PFSK-1 (cell line): Measurements from ENCODE around the gene CLEC1A.

Source experiments
- FOXP2 ChIP-seq: optimal IDR thresholded peaks from 2 replicates; pipeline ENCODE3; 2011; ENCODE audit warnings: borderline replicate concordance, control low read depth, inconsistent platforms; ENCODE audit not compliant: insufficient read depth; ENCODE audit errors: extremely low read length, extremely low read depth
- POLR2AphosphoS5 ChIP-seq: IDR thresholded peaks from 2 replicates; pipeline ENCODE4 v1.6.1; 2012; ENCODE audit warnings: low read depth, mild to moderate bottlenecking, control low read depth, low read length, moderate library complexity
- SIN3A ChIP-seq: IDR thresholded peaks from 2 replicates; pipeline ENCODE4 v1.6.1; 2012; ENCODE audit warnings: mild to moderate bottlenecking, low read length, moderate library complexity, borderline replicate concordance; ENCODE audit not compliant: insufficient read depth
- TAF1 ChIP-seq: IDR thresholded peaks from 2 replicates; pipeline ENCODE4 v1.6.1; 2012; ENCODE audit warnings: low read length, control low read depth, borderline replicate concordance; ENCODE audit not compliant: insufficient read depth
- TF ChIP-seq, protein P1 (sequence below), 2 experiments: IDR thresholded peaks; 2 replicates each; pipeline versions ENCODE4 v1.6.1 to v1.8.0; 2011 to 2012; ENCODE audit warnings: low read depth in 2 of 2, low read length in 2 of 2, control low read depth in 1 of 2, inconsistent platforms in 1 of 2, mild to moderate bottlenecking in 1 of 2, moderate library complexity in 1 of 2; ENCODE audit not compliant: insufficient read depth in 1 of 2

Gene CLEC1A

DNA sequence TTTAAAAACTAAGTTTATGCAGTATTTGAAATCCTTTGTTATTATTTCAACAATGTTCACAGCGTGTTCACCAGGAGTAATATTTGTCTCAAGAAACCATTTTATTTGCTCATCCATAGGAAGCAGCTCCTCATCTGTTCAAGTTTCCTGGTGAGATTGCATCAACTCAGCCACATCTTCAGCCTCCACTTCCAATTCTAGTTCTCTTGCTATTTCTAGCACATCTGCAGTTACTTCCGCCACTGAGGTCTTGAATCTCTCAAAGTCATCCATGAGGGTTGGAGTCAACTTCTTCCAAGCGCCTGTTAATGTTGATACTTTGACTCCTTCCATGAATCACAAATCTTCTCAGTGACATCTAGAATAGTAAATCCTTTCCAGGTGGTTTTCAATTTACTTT lies 50.3 kb downstream of the CLEC1A start:
- TF ChIP-seq POLR2AphosphoS5 (no peak), TAF1 (no peak), FOXP2 (no peak), SIN3A (no peak)
- TF ChIP-seq, protein P1, sequence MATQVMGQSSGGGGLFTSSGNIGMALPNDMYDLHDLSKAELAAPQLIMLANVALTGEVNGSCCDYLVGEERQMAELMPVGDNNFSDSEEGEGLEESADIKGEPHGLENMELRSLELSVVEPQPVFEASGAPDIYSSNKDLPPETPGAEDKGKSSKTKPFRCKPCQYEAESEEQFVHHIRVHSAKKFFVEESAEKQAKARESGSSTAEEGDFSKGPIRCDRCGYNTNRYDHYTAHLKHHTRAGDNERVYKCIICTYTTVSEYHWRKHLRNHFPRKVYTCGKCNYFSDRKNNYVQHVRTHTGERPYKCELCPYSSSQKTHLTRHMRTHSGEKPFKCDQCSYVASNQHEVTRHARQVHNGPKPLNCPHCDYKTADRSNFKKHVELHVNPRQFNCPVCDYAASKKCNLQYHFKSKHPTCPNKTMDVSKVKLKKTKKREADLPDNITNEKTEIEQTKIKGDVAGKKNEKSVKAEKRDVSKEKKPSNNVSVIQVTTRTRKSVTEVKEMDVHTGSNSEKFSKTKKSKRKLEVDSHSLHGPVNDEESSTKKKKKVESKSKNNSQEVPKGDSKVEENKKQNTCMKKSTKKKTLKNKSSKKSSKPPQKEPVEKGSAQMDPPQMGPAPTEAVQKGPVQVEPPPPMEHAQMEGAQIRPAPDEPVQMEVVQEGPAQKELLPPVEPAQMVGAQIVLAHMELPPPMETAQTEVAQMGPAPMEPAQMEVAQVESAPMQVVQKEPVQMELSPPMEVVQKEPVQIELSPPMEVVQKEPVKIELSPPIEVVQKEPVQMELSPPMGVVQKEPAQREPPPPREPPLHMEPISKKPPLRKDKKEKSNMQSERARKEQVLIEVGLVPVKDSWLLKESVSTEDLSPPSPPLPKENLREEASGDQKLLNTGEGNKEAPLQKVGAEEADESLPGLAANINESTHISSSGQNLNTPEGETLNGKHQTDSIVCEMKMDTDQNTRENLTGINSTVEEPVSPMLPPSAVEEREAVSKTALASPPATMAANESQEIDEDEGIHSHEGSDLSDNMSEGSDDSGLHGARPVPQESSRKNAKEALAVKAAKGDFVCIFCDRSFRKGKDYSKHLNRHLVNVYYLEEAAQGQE (IDR thresholded peaks at IDR 0.05; ENCODE audit: insufficient read depth in 1 of 2, low read depth in 2 of 2, low read length in 2 of 2) = no peak

DNA sequence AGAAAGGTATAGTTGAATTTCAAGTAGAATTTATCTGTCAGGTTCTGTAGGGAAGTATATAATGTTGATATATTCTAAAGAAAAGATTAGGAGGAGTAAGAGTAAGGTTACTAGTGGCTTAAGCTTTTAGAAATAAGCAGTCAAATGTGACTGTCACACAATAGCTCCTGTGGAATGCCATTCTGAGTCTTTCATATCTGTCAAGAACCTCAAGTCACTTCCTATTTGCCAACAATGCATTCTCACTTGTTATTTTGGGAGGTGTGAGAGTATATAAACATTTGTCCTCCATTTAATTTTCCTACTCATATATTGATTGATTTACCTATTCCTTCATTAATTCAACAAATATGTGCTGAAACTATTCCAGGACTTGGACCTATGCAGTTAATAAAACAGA lies 56.6 kb downstream of the CLEC1A start:
- TF ChIP-seq SIN3A = no peak
- no peak for TF ChIP-seq TAF1
- TF ChIP-seq, protein P1 (IDR thresholded peaks at IDR 0.05; ENCODE audit: insufficient read depth in 1 of 2, low read depth in 2 of 2, low read length in 2 of 2) = no peak
- TF ChIP-seq FOXP2 = no peak
- no peak for TF ChIP-seq POLR2AphosphoS5

DNA sequence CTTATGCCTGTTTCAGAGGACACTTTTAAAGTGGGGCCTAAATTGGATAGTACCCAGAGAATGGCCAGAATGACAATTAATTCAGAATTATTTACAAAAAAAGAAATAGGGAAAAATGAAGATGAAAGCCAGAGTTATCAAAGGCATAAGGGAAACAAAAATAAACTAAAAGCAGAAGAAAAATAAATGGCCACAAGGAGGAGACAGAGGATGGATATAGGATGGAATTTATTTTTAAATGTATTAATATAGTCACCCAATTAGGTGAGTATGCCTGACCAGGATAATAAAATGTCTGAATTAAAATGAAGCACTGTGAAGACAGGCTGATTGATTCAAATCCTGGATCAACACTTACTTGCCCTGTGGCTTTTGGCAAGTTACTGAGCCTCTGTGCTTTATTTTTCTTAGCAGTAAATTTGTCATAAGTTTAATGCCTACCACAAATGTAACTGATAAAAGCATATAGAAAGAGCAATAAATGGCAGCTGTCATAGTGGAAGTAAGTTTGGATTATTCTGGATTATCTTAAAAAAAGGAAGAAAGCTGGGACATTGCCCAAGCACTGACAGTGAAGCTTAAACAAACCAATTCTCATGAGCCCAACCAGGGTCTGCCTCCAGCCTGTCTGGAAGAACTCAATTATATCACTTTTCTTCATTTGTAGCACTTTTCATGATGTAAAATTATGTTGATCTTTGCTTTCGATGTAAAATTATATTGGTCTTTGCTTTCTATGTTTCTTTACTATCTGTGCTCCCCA lies 64.8 kb downstream of the CLEC1A start:
- TF ChIP-seq TAF1 (no peak), POLR2AphosphoS5 (no peak), SIN3A (no peak), FOXP2 (no peak)
- TF ChIP-seq, protein P1 (IDR thresholded peaks at IDR 0.05; ENCODE audit: insufficient read depth in 1 of 2, low read depth in 2 of 2, low read length in 2 of 2) = no peak

DNA sequence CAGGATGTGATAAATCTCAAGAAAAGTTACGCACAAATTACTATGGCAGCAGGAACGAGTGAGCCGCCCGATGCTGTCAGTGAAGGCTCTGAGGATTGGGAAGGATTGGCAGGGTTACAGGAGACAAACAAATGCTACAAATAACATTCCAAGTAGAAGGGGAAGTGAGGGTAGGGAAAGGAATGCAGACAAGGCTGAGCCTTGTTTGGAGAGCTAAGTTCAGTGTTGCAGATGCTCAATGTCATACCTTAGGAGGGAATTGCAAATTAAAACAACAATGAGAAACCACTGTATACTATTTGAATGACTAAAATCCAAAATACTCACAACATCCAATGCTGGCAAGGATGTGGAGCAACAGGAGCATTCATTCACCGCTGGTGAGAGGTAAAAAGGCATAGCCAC lies 67.0 kb downstream of the CLEC1A start:
- TF ChIP-seq, protein P1 (IDR thresholded peaks at IDR 0.05; ENCODE audit: insufficient read depth in 1 of 2, low read depth in 2 of 2, low read length in 2 of 2) = no peak
- no peak for TF ChIP-seq SIN3A
- no peak for TF ChIP-seq FOXP2
- TF ChIP-seq POLR2AphosphoS5 = no peak
- TF ChIP-seq TAF1 = no peak

DNA sequence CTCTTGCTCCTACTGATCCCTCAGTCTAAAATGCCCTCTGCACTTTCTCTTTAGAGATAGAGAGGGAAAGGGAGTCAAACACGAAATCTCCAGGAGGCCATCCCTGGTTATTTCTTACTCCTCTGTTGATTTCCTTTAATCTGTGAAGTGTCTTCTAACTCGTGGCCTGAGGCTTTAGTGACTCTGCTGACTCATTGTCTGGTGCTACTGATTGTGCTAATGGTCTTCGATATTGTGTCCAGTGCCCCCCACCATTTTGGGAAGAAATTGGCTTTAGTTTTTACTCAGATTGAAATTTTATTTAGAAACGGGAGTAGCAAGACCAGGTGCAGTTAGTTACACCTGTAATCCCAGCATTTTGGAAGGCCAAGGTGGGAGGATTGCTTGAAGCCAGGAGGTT lies 67.5 kb downstream of the CLEC1A start:
- no peak for TF ChIP-seq TAF1
